ENCODE measurements around the gene GRM7. TPM values are rescaled to one million over a fixed set of nuclear protein-coding genes. Genes with fewer than 3 reads are reported as not detected.

The GRM7 gene
- polyA plus RNA-seq, 1 donor from 2014 or later = 23.8 TPM

- Histone ChIP-seq H3K9ac (ENCODE audit: low read length) (no peak overlapping the region), H4K20me1 (ENCODE audit: insufficient read depth) (no peaks in the 10 kb centered on the region), H3K36me3 (ENCODE audit: insufficient read depth, low read length) (no peaks in the 10 kb centered on the region), H3K79me2 (replicated peaks; ENCODE audit: insufficient read depth, low read length) (no peaks in the 10 kb centered on the region), H3K9me2 (ENCODE audit: insufficient read depth, low read length) (no peaks in the 10 kb centered on the region), H3F3A (ENCODE audit: insufficient read depth, low read length, poor library complexity, severe bottlenecking) (no peaks in the 10 kb centered on the region), H3K27ac (ENCODE audit: low read length) (no peak overlapping the region), H2AFZ (ENCODE audit: low read depth, low read length) (no peak overlapping the region), H3K27me3 (ENCODE audit: insufficient read depth, low read depth, low read length) (no peaks in the 10 kb centered on the region), H3K4me2 (ENCODE audit: low read length) (no peak overlapping the region), H3K9me3 (ENCODE audit: low read length) (peaks cover 10% of the 10 kb centered on the region), H3K4me3 (ENCODE audit: low read length) (no peak overlapping the region)
- TF ChIP-seq EZH2 (IDR thresholded peaks at IDR 0.05; ENCODE audit: borderline replicate concordance, insufficient read depth, low read length, poor library complexity, severe bottlenecking) (no peak), CTCF (IDR thresholded peaks at IDR 0.05; ENCODE audit: poor library complexity, severe bottlenecking) (no peak), TAF1 (IDR thresholded peaks at IDR 0.05; ENCODE audit: low read depth) (no peak), RAD21 (conservative IDR thresholded peaks at IDR 0.05) (no peak), EP300 (conservative IDR thresholded peaks at IDR 0.05; ENCODE audit: poor library complexity, severe bottlenecking) (no peak), POLR2AphosphoS5 (IDR thresholded peaks at IDR 0.05) (no peak), SMC3 (conservative IDR thresholded peaks at IDR 0.05; ENCODE audit: poor library complexity) (no peak), MXI1 (conservative IDR thresholded peaks at IDR 0.05; ENCODE audit: poor library complexity, severe bottlenecking) (no peak)
- TF ChIP-seq, protein P1, sequence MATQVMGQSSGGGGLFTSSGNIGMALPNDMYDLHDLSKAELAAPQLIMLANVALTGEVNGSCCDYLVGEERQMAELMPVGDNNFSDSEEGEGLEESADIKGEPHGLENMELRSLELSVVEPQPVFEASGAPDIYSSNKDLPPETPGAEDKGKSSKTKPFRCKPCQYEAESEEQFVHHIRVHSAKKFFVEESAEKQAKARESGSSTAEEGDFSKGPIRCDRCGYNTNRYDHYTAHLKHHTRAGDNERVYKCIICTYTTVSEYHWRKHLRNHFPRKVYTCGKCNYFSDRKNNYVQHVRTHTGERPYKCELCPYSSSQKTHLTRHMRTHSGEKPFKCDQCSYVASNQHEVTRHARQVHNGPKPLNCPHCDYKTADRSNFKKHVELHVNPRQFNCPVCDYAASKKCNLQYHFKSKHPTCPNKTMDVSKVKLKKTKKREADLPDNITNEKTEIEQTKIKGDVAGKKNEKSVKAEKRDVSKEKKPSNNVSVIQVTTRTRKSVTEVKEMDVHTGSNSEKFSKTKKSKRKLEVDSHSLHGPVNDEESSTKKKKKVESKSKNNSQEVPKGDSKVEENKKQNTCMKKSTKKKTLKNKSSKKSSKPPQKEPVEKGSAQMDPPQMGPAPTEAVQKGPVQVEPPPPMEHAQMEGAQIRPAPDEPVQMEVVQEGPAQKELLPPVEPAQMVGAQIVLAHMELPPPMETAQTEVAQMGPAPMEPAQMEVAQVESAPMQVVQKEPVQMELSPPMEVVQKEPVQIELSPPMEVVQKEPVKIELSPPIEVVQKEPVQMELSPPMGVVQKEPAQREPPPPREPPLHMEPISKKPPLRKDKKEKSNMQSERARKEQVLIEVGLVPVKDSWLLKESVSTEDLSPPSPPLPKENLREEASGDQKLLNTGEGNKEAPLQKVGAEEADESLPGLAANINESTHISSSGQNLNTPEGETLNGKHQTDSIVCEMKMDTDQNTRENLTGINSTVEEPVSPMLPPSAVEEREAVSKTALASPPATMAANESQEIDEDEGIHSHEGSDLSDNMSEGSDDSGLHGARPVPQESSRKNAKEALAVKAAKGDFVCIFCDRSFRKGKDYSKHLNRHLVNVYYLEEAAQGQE (IDR thresholded peaks at IDR 0.05; ENCODE audit: borderline replicate concordance) = no peak
Observed at GRCh38 chr3:7737263-7737662, 876.3 kb downstream of the GRM7 start.

- H3K4me2 ChIP-seq (ENCODE audit: low read length) = no peak overlapping the region
- no peak overlapping the region for H3K9ac ChIP-seq (ENCODE audit: low read length)
- H4K20me1 ChIP-seq (ENCODE audit: insufficient read depth) = no peaks in the 10 kb centered on the region
- TF ChIP-seq RAD21 (conservative IDR thresholded peaks at IDR 0.05) (no peak), EP300 (conservative IDR thresholded peaks at IDR 0.05; ENCODE audit: poor library complexity, severe bottlenecking) (no peak), SMC3 (conservative IDR thresholded peaks at IDR 0.05; ENCODE audit: poor library complexity) (no peak), MXI1 (conservative IDR thresholded peaks at IDR 0.05; ENCODE audit: poor library complexity, severe bottlenecking) (no peak), CTCF (IDR thresholded peaks at IDR 0.05; ENCODE audit: poor library complexity, severe bottlenecking) (no peak), POLR2AphosphoS5 (IDR thresholded peaks at IDR 0.05) (no peak)
- no peaks in the 10 kb centered on the region for H3K79me2 ChIP-seq (replicated peaks; ENCODE audit: insufficient read depth, low read length)
- no peaks in the 10 kb centered on the region for H3K9me2 ChIP-seq (ENCODE audit: insufficient read depth, low read length)
- H3K27me3 ChIP-seq (ENCODE audit: insufficient read depth, low read depth, low read length) = no peaks in the 10 kb centered on the region
- no peaks in the 10 kb centered on the region for H3K36me3 ChIP-seq (ENCODE audit: insufficient read depth, low read length)
- no peak overlapping the region for H3K27ac ChIP-seq (ENCODE audit: low read length)
- H3K9me3 ChIP-seq (ENCODE audit: low read length) = peaks cover 10% of the 10 kb centered on the region
- no peak overlapping the region for H3K4me3 ChIP-seq (ENCODE audit: low read length)
- no peaks in the 10 kb centered on the region for H3F3A ChIP-seq (ENCODE audit: insufficient read depth, low read length, poor library complexity, severe bottlenecking)
- no peak overlapping the region for H2AFZ ChIP-seq (ENCODE audit: low read depth, low read length)
Observed at GRCh38 chr3:7739754-7740153, 878.8 kb downstream of the GRM7 start.
